Subcutaneous adipose tissue (tissue), 4 donors: ENCODE data around the gene KDM4C. TPM values are rescaled to one million over a fixed set of nuclear protein-coding genes. Genes with fewer than 3 reads are reported as not detected.

Experiments
- total RNA-seq, 4 donors: library from RNA; depleted of rRNA; stranded (reverse); fragments of >200 nt; gene quantifications; one replicate each; pipeline ENCODE4 v1.1.0, GENCODE V29; 2016
- TF ChIP-seq, protein P1 (sequence below): fragments of 450-650 bp; IDR thresholded peaks from one replicate; pipeline ENCODE4 v1.5.1; 2016; ENCODE audit warnings: low read depth, mild to moderate bottlenecking, control low read depth, antibody characterized with exemption, moderate library complexity

Gene KDM4C
- total RNA-seq, 4 donors from 2014 or later, result 31.6 to 37.2 (median 34.0) TPM

- TF ChIP-seq, protein P1, sequence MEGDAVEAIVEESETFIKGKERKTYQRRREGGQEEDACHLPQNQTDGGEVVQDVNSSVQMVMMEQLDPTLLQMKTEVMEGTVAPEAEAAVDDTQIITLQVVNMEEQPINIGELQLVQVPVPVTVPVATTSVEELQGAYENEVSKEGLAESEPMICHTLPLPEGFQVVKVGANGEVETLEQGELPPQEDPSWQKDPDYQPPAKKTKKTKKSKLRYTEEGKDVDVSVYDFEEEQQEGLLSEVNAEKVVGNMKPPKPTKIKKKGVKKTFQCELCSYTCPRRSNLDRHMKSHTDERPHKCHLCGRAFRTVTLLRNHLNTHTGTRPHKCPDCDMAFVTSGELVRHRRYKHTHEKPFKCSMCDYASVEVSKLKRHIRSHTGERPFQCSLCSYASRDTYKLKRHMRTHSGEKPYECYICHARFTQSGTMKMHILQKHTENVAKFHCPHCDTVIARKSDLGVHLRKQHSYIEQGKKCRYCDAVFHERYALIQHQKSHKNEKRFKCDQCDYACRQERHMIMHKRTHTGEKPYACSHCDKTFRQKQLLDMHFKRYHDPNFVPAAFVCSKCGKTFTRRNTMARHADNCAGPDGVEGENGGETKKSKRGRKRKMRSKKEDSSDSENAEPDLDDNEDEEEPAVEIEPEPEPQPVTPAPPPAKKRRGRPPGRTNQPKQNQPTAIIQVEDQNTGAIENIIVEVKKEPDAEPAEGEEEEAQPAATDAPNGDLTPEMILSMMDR, result no peak
Measured at GRCh38 chr9:7169717-7170389, 412.1 kb downstream of the KDM4C start.

GRCh38 chr9:7171396-7172153 lies 413.8 kb downstream of the KDM4C start:
- TF ChIP-seq, protein P1, result no peak

- TF ChIP-seq, protein P1, result no peak
Measured at GRCh38 chr9:7172154-7173115, 414.7 kb downstream of the KDM4C start.

DNA sequence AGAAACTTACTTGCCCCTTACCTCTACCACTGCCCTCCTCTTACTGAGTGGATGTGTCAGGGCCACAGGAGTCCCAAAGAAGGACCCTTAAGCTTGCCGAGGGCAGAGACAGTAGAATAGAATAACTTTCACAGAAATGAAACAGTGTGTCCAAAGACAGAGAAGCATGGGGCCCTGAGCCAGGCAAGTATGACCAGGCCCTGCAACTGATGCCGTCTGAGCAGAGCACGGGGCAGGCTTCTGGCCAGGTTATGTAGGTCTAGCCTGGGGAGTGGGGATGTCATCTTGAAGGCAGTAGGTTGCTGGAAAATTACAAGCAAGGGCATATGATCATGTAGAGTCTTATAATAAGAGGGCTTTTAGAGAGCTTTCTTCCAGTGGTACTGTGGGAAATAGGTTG lies 415.4 kb downstream of the KDM4C start:
- TF ChIP-seq, protein P1, result no peak

- TF ChIP-seq, protein P1, result no peak
Measured at GRCh38 chr9:7174301-7174700, 416.5 kb downstream of the KDM4C start.

- TF ChIP-seq, protein P1, result no peak
Measured at GRCh38 chr9:7174884-7175283, 417.1 kb downstream of the KDM4C start.
